GM10266 (cell line): ENCODE data around the gene TXNDC8.

Experiments used
- DNase-seq: peaks from one replicate; pipeline ENCODE4 v3.0.0; 2012; ENCODE audit errors: extremely low spot score
- CTCF ChIP-seq: IDR thresholded peaks from 2 replicates; pipeline ENCODE4 v1.5.1; 2012; ENCODE audit warnings: mild to moderate bottlenecking, low read depth; ENCODE audit not compliant: control insufficient read depth, insufficient read depth; ENCODE audit errors: missing control alignments

The TXNDC8 gene

GRCh38 chr9:110309681-110310080, 28.0 kb downstream of the TXNDC8 start:
- no peak for TF ChIP-seq CTCF
- DNase-seq = no peak

- no peak for TF ChIP-seq CTCF
- DNase-seq = no peak
These were observed 29.0 kb downstream of the TXNDC8 start for GRCh38 chr9:110308633-110309038.

GRCh38 chr9:110307191-110307590, 30.5 kb downstream of the TXNDC8 start:
- no peak for TF ChIP-seq CTCF
- DNase-seq = no peak

DNA sequence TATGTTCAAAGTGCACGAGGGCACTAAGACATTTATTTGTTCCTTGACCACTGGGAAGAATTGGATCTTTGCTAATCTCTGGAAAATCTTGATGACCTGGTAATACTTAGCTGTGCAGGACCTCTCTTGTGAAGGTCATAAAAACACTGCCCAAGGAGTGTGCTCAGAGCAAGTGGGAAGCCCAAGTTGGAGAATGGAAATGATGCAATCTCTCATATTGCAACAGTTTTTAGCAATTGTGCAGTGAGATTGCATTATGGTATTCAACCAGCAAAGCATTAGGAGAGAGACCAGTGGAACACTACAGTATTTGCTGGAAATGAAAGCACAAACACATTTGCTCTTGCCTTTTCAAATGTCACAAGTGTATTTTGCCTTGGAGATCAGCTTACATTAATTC, 34.5 kb downstream of the TXNDC8 start:
- DNase-seq = no peak
- no peak for TF ChIP-seq CTCF

DNA sequence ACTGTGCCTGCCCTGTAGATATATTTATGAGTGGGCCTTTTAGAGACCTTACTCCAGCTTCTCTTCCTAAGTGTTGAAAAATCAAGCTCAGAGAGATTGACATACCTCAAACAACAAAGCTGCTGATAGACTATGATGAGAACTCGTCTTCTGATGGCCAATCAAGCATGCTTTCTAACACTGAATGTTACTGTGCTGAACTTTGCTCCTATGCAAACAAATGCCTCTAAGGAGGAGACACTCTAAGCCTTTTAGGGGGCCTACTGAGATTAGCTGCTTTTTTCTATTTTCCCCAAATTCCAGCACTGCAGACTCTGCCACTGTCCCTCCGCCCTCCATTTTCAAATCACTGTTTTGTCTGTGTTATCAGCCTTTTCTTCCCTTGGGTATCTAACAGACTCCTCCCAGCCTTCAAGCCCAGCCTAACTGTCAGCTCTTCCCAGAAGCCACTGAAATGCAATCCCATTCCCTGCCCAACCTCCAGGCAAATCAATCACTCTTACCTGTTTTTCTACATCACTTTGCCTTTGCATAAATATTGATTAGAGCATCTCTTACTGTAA, 39.5 kb downstream of the TXNDC8 start:
- no peak for DNase-seq
- TF ChIP-seq CTCF = no peak

GRCh38 chr9:110293248-110293647, 44.4 kb downstream of the TXNDC8 start:
- no peak for TF ChIP-seq CTCF
- no peak for DNase-seq

- no peak for DNase-seq
These were observed 45.6 kb downstream of the TXNDC8 start for GRCh38 chr9:110291921-110292557.

More at GRCh38 chr9:110291921-110292557, 45.6 kb downstream of the TXNDC8 start:
- no peak for TF ChIP-seq CTCF
